T47D (cell line): Measurements from ENCODE around the gene C19orf47.

ENCODE experiments used
- DNase-seq, 2 experiments: peaks; one replicate each; pipeline versions ENCODE4 v3.0.0 to v3.0.0-alpha.2; 2011 to 2012; ENCODE audit warnings: low read depth in 1 of 2, low spot score in 1 of 2
- JUND ChIP-seq: IDR thresholded peaks from 2 replicates; pipeline ENCODE4 v1.6.1; 2012; ENCODE audit warnings: low read depth
- in situ Hi-C: cut with HindIII; loops from 2 replicates; pipeline ENCODE4 v1.10.0; 2016; ENCODE audit warnings: low sequenced_read_pairs, low pct_unique_long_range_greater_than_20kb

Gene C19orf47

GRCh38 chr19:40369797-40370196 is 21.6 kb upstream of the C19orf47 start:
- in situ Hi-C loops, result no loop called here
- DNase-seq, result no peak
- no peak for TF ChIP-seq JUND

- TF ChIP-seq JUND, result no peak
- DNase-seq, result no peak
- in situ Hi-C loops, result no loop called here
Measured at GRCh38 chr19:40367577-40368434, 19.6 kb upstream of the C19orf47 start.

GRCh38 chr19:40366697-40367561 is 18.7 kb upstream of the C19orf47 start:
- no peak for DNase-seq
- no peak for TF ChIP-seq JUND
- in situ Hi-C loops, result no loop called here

- TF ChIP-seq JUND, result no peak
- in situ Hi-C loops, result no loop called here
- DNase-seq, result no peak
Measured at GRCh38 chr19:40365613-40366401, 17.6 kb upstream of the C19orf47 start.

GRCh38 chr19:40365010-40365409 is 16.8 kb upstream of the C19orf47 start:
- in situ Hi-C loops, result no loop called here
- no peak for DNase-seq
- TF ChIP-seq JUND, result no peak

GRCh38 chr19:40363069-40363468 is 14.9 kb upstream of the C19orf47 start:
- DNase-seq, result no peak
- in situ Hi-C loops, result no loop called here
- no peak for TF ChIP-seq JUND

GRCh38 chr19:40362160-40362559 is 14.0 kb upstream of the C19orf47 start:
- no peak for TF ChIP-seq JUND
- in situ Hi-C loops, result no loop called here
- no peak for DNase-seq

- TF ChIP-seq JUND, result no peak
Measured at GRCh38 chr19:40360708-40361241, 12.6 kb upstream of the C19orf47 start.

GRCh38 chr19:40360020-40360707 is 12.0 kb upstream of the C19orf47 start:
- in situ Hi-C loops, result no loop called here
- no peak for DNase-seq
- no peak for TF ChIP-seq JUND

More at GRCh38 chr19:40360708-40361241, 12.6 kb upstream of the C19orf47 start:
- in situ Hi-C loops, result no loop called here
- DNase-seq, result no peak

- no peak for DNase-seq
- in situ Hi-C loops, result no loop called here
- no peak for TF ChIP-seq JUND
Measured at GRCh38 chr19:40358773-40359172, 10.6 kb upstream of the C19orf47 start.

- no peak for TF ChIP-seq JUND
- in situ Hi-C loops, result no loop called here
- DNase-seq, result no peak
Measured at GRCh38 chr19:40357640-40358039, 9.4 kb upstream of the C19orf47 start.
